Islet precursor cell (in vitro differentiated cells): ENCODE results near the gene LAD1.

Source experiments
- DNase-seq: peaks from one replicate; pipeline ENCODE4 v3.0.0-alpha.2; 2018

LAD1 gene

GRCh38 chr1:201399018-201399351, at the start of gene LAD1:
Gene LAD1 (minus strand): TSS chr1:201399324. CDS start chr1:201399306, 18 bp downstream.
- no peak for DNase-seq

GRCh38 chr1:201447903-201448871, 49.1 kb upstream of the LAD1 start:
- peak; percentile 96 for DNase-seq

- DNase-seq = no peak
Measured at GRCh38 chr1:201445310-201445709, 46.2 kb upstream of the LAD1 start.

- peak; percentile 75 for DNase-seq
Measured at GRCh38 chr1:201444792-201445191, 45.7 kb upstream of the LAD1 start.

GRCh38 chr1:201443747-201444146, 44.6 kb upstream of the LAD1 start:
- peak; percentile 55 for DNase-seq

GRCh38 chr1:201436969-201437368, 37.8 kb upstream of the LAD1 start:
- DNase-seq = no peak

- peak; percentile 90 for DNase-seq
Measured at GRCh38 chr1:201436393-201436792, 37.3 kb upstream of the LAD1 start.

- DNase-seq = no peak
Measured at GRCh38 chr1:201434266-201434665, 35.1 kb upstream of the LAD1 start.

GRCh38 chr1:201433609-201434008, 34.5 kb upstream of the LAD1 start:
- DNase-seq = no peak

- no peak for DNase-seq
Measured at GRCh38 chr1:201430776-201431175, 31.7 kb upstream of the LAD1 start.

GRCh38 chr1:201429736-201430501, 30.8 kb upstream of the LAD1 start:
- DNase-seq = no peak

GRCh38 chr1:201427963-201428362, 28.8 kb upstream of the LAD1 start:
- DNase-seq = no peak

- DNase-seq = no peak
Measured at GRCh38 chr1:201426479-201427310, 27.6 kb upstream of the LAD1 start.

- DNase-seq = no peak
Measured at GRCh38 chr1:201424146-201424545, 25.0 kb upstream of the LAD1 start.

GRCh38 chr1:201423655-201424054, 24.5 kb upstream of the LAD1 start:
- no peak for DNase-seq

- DNase-seq = no peak
Measured at GRCh38 chr1:201422436-201423030, 23.4 kb upstream of the LAD1 start.

GRCh38 chr1:201422026-201422425, 22.9 kb upstream of the LAD1 start:
- no peak for DNase-seq

- peak; percentile 53 for DNase-seq
Measured at GRCh38 chr1:201421041-201421440, 21.9 kb upstream of the LAD1 start.

GRCh38 chr1:201420608-201421002, 21.5 kb upstream of the LAD1 start:
- DNase-seq = peak; percentile 45

- peak; percentile 54 for DNase-seq
Measured at GRCh38 chr1:201419746-201420607, 20.9 kb upstream of the LAD1 start.

GRCh38 chr1:201419256-201419655, 20.1 kb upstream of the LAD1 start:
- peak; percentile 42 for DNase-seq

GRCh38 chr1:201418461-201418860, 19.3 kb upstream of the LAD1 start:
- no peak for DNase-seq
